H1 (cell line): ENCODE data around the gene TOR4A.

Source experiments
- CEBPB ChIP-seq: IDR thresholded peaks from 2 replicates; pipeline ENCODE4 v1.6.1; 2012; ENCODE audit warnings: low read depth, low read length
- CREB1 ChIP-seq: IDR thresholded peaks from 2 replicates; pipeline ENCODE4 v1.6.1; 2012; ENCODE audit warnings: inconsistent platforms
- RAD21 ChIP-seq, 2 experiments: IDR thresholded peaks in 1 of 2; conservative IDR thresholded peaks in 1 of 2; 2 replicates each; pipeline ENCODE4 v1.6.1; 2011; ENCODE audit warnings: low read depth in 2 of 2, low read length in 2 of 2, improper control_type of control experiment in 1 of 2, inconsistent platforms in 1 of 2, mild to moderate bottlenecking in 1 of 2, moderate library complexity in 1 of 2
- SRF ChIP-seq: IDR thresholded peaks from 2 replicates; pipeline ENCODE4 v1.6.1; 2011; ENCODE audit warnings: mild to moderate bottlenecking, low read depth, low read length, moderate library complexity
- TF ChIP-seq, protein P1 (sequence below), 3 experiments: IDR thresholded peaks; 1 replicate in 2 of 3; 2 replicates in 1 of 3; pipeline versions ENCODE4 v1.5.1 to v1.6.1; 2011; ENCODE audit warnings: low read length in 3 of 3, mild to moderate bottlenecking in 3 of 3, inconsistent platforms in 2 of 3, low read depth in 1 of 3, moderate library complexity in 1 of 3; ENCODE audit not compliant: insufficient read depth in 1 of 3; ENCODE audit errors: control extremely low read depth in 1 of 3

DNA sequence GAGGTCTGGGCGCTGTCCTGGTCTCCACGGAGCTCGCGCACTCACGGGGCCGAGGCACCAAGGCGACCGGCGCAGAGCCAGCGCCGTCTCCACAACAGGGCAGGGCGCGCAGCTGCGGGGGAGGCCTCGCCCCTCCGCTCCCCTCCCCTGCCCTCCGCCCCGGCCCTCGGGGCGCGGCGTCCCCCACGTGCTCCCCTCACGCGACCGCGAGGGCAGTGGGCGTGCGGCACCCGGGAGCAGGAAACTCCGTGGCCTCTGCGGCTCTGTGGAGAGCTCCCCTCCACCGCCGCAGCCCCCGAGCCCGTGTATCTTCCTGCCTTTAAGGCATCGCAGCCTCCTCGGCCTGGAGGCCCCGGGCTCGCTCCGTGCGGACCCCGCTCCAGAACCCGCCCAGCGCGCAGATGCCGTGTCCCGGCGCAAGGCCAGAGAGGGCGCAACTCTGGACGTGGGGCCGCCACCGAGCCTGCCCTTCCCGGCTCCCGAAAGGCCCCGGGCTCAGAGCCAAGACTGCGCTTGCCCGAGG, 37.1 kb upstream of the TOR4A start:
- TF ChIP-seq CEBPB (no peak), RAD21 (IDR thresholded peaks at IDR 0.05 in 1 of 2, conservative IDR thresholded peaks at IDR 0.05 in 1 of 2; ENCODE audit: low read depth in 2 of 2, low read length in 2 of 2) (no peak), SRF (no peak), CREB1 (no peak; the same call in 1 of the 2 replicates)
- TF ChIP-seq, protein P1, sequence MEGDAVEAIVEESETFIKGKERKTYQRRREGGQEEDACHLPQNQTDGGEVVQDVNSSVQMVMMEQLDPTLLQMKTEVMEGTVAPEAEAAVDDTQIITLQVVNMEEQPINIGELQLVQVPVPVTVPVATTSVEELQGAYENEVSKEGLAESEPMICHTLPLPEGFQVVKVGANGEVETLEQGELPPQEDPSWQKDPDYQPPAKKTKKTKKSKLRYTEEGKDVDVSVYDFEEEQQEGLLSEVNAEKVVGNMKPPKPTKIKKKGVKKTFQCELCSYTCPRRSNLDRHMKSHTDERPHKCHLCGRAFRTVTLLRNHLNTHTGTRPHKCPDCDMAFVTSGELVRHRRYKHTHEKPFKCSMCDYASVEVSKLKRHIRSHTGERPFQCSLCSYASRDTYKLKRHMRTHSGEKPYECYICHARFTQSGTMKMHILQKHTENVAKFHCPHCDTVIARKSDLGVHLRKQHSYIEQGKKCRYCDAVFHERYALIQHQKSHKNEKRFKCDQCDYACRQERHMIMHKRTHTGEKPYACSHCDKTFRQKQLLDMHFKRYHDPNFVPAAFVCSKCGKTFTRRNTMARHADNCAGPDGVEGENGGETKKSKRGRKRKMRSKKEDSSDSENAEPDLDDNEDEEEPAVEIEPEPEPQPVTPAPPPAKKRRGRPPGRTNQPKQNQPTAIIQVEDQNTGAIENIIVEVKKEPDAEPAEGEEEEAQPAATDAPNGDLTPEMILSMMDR (IDR thresholded peaks at IDR 0.05; ENCODE audit: control extremely low read depth in 1 of 3, insufficient read depth in 1 of 3, low read depth in 1 of 3, low read length in 3 of 3), result peak in 2 of 3 experiments; percentile 3 to 27; a peak in 2 of 4 replicates
